HG03064 (cell line): ENCODE measurements around the gene SLCO2A1.

Experiments
- ATAC-seq: cut with Tn5 transposase; IDR thresholded peaks from one replicate; pipeline ENCODE4 v1.9.1; 2021; ENCODE audit warnings: low read depth; ENCODE audit not compliant: unreplicated experiment

The SLCO2A1 gene

DNA sequence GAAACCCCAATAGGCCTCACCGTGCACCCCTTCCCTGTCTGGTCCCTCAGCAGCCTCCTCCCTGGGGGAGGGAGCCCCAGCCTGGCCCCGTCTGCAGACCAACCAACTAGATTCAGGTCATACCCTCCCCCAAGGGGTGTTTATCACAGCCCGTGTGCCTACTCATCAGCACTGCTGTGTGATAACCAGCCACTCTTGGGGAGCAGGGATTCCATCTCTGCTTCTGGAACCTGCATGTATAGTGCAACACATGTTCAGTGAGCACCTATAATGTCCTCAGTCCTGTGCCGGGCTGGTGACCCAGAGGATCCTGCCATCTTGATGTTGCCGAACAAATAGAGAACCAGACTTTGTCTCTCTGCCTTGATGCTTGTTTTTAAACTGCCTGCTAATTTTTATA, 6.6 kb upstream of the SLCO2A1 start:
- no peak for ATAC-seq

DNA sequence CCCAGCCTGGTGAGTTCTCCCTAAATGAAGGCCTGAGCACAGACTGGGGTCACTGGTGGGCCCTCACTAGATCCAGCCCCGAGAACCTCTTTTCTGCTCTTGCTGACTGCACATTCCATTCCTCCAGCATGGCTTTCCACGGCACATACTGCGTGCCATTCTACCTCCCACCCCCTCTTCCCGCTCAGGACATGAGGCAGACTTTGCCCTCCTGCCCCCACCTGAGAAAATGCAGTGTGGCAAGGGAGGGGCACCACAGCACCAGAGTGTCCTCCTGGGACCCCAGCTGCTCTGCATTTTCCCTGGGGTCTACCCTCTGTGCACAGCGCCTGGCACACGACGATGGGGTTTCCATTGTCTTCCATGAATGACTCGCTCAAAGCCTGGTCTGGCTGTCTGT, 6.1 kb upstream of the SLCO2A1 start:
- no peak for ATAC-seq

DNA sequence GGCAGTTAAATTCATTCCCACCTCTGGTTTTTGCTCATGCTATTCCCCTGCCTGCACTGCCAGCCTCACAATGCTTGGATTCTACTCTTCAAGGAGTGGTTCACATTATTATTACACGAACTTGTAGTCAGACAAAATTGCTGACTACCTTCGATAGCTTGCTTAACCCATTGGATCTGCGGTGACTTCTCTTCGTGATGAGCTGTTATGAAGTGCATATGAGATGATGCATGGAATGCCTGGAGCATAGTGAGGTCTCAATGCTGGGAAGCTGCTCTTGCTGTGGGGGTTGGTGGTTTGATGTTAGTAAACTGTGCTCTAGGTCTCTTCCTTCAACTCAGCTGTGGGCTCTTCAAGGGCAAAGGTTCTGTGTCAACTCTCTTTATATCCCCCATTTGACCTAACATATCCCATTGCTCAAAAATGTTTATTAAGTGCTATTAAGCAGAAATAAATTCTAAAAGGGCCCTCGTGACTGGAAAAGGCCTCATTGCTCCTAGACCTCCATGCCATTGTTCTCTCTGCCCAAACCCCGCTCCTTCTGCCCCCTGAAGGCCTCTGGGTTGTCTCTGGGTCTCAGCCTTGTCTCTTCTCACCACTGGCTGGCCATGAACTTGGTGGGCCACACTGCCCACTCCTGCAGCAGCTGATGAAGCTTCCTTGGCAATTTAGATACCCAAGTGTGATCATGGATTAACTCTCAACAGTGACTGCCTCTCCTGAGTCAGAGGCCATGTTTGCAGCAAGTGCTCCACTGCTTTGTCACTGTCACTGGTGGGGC, 4.5 kb upstream of the SLCO2A1 start:
- ATAC-seq = no peak

DNA sequence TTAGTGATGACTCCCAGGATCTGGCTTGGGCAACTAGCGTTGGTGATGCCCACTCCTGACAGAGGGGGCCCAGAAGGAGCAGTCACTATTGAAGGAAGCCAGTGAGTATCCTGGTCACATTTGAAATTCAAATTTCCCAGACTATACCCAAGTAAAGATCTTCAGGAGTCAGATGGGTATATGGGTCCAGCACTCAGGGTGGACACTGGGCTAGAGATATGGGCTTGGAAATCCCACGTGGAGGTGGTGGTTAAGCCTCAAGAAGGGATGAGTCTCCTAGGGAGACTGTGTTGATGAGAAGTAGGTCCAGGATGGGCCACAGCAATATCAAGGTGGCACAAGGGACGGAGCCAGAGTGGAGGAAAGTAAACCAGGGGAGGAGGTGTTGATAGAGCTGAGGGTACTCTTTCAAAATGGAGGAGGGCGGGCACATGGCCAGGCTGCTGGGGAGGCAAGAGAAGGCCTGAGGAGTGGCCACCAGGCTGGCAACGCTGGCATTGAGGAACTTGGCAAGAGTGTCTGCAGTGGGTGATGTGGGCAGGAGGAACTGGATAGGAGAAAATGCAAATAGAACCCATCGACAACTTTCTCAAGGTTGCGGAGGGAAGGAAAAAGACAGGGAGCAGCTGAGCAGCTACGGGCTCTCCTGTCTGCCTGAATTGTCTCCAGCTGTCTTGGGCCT, 3.7 kb upstream of the SLCO2A1 start:
- ATAC-seq = no peak

DNA sequence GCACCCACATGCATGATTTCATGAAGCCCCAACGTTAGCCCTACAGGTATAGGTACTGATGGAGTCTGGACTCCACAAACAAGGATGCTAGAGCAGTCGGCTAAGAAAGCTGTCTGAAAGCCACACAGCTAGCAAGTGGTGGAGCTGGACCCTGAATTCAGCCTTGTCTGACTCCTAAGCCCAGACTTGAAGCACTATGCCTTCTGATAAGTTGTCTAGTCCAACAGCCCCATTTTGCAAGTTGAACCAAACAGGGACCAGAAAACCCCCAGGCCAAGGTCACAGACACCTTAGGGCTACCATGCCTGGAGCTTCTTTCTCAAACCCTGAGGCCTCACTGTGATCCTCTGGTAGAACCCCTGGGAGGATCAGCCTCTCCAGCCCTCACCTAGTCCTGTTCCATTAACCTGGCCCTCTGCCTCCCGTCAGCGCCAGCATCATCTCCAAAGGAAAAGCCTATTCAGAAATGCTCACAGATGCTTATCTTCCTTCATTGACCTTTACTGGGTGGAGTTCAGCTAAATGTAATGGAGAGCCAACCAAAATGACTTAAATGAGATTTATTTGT, 1.7 kb upstream of the SLCO2A1 start:
- ATAC-seq = no peak

DNA sequence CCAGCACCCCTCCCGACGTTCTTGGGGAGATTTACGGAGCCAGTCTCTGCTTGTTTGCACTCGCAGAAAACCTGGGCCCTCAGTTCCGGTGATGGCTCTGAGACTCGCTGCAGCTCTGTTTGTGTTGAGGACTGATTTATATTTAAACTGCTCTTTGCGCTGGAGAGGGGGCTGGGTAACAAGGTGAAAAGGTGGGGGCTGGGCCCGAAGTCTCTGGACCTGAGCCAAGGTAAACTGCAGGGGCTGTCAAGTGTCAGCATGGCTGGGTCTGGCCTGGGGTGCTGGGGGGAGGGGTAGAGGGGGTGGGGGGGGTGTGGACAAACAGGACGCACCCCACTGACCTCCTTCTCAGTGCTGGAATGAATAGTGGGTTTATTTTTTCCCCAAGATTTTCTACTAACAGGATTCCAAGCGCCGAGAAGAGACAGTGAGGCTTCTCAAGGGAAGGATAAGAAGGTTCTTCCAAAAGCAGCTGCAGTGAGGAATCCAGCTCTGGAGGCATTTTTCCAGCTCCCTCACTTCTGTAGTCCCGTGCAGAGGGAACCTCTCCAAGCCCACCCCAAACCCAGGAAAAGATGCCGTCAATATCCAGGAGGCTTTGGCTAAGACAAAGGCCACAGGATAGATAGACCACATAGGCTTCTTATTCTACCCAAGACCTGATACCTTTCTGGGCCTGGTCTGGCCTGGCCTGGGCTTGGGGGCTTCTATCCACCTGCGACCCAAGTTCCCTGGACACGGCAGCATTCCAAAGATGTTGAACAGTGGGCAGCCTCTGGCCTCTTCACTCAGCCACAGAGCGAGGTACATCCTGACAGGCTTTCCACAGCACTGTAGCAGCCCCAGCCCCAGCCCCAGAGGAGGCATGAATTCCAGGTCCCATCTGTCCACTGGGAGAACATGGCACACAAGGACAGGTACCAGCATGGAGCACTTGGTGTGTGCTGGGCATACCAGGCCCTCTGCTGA, 938 bp upstream of the SLCO2A1 start:
- no peak for ATAC-seq

DNA sequence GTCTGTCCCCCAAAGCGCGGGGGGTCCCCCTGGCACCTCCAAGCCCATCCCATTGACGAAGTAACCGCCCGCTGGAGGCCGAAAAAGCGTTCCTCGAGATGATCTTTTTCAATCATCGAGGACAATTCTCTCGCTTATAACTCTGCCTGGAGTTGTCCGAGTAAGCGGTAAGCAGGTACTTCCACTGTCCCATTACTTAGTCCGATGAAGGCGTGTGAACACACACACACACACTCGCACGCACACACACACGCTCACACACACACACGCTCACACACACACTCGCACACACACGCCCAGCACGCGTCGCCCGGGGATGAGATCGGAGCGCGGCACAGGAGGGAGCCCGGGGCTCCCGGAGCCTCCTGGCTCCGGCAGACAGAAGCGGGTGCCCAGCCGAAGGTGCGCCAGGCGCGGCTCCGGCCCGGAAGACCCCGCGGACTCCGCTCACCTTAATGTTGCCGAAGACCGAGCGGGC, 430 bp downstream of the SLCO2A1 start:
- no peak for ATAC-seq

DNA sequence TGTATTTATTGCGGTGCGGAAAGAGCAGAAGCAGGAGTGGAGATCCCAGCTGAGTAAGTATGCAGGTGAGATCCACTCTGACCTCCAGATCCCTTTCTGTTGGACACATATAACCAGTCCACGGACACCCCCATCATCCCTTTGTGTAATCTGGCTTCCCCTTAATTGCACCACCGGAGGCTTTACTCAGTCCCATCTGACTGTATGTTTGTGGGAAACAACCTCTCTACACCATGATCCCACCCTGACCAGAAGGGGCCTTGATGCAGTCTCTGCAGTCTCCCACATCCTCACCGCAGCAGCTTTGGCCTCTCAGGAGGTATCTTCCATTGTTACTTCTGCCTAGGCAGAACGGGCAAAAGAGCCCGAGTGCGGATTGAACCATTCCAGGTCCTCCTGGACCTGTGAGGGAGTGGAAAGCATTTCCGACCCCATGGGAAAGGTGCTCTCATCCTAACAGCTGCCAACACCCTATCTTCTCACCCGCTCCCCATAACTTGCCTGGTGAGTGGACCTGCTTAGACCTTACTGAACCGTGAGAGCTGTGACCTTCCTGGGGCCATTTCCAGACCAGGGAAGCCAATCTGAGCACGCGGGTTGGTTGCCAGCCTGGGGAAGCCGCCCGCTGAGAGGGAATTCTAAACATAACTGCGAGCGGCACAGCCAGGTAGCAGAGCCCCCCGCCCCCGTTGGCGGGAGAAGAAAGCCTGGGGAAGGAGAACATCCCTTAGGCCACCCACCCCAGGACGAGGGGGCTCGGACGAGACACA, 1.1 kb downstream of the SLCO2A1 start:
- ATAC-seq = no peak

DNA sequence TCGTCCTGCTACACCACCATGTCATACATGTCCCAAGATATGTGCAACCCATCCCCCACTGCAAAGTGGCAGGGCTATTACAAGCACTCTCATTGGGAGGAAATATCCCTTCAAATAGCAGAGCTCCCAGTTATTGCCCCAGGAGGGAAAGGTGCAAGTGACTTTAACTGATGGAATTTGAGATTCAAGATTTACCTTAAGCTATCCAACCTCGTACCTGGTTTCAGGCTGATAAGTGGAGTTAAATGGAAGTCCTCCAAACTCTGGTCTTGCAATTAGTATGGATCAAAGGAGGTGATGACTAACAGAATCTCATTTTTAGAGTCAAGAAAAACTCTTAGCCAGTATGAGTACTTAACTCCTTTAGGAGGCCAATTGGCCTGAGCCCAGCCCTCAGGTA, 2.1 kb downstream of the SLCO2A1 start:
- ATAC-seq = no peak

DNA sequence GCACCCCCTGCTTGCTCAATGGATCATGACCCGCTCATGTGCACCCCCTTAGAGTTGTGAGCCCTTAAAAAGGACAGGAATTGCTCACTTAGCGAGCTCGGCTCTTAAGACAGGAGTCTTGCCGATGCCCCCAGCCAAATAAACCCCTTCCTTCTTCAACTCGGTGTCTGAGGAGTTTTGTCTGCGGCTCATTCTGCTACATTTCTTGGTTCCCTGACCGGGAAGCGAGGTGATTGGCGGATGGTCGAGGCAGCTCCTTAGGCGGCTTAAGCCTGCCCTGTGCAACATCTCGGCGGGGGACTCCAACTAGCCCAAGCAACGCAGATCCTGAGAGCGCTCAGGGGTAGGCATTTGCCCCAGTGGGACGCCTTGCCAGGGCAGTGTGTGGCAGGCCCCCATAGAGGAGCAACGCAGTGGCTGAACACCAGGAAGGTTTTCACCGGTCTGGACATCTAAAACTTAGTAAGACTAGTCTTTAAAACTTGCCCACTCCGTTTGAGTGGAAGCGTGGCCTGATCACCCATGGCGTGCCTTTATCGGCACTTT, 9.5 kb downstream of the SLCO2A1 start:
- ATAC-seq = no peak

DNA sequence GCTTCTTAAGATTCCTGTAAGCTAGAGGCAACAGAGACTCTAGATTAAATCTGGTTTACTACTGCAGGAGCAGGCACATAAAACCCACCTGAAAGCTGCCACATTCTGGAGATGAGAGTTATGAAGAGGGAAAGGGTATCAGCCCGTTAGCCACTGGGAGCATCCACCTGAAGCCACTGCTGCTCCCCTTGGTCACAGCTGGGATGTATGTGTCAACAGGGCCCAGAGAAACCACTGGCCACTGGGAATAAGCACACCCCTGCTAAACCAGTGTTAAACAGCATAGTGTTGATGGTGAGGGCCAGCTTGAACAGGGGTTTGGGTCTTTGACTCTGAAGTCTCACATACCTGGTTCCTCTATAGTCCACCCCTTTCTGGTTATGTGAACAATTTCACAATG, 10.9 kb downstream of the SLCO2A1 start:
- ATAC-seq = no peak

DNA sequence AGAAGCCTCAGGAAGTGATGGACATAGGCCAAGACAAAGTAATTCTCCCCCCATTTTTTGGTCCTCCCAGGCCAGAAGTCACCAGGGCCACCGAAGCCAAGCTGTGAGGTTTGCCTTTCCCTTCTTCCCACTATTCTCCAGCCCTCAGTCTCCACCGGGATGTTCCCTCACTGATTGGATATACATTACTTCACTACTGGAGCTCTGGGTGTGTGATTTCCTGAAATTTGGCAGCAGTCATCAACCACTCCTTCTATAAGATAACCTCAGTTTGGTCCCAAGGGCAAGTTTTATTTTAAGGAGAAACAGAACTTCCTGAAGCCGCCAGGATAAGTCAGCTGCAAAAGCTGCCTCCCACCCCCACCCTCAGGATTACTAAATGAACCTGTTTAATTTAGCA, 11.3 kb downstream of the SLCO2A1 start:
- no peak for ATAC-seq

DNA sequence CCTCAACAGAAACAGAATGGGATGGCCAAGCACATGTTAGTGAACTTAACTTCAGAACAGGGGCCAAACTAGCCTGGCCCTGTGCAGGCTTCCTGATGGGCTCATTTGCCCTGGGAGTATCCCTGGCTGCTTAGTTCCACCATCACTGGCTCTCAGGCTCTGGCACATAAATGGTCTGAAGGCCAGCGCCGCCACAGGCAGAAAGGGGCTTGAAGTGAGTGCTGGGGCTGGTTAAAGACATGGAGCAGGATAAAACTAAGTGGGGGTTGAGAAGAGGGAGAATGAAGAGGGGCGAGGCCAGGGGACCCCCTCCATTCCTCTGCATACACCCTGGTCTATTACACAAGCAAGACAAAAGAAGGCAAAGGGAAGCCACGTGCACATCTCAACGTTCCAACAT, 12.2 kb downstream of the SLCO2A1 start:
- ATAC-seq = no peak

DNA sequence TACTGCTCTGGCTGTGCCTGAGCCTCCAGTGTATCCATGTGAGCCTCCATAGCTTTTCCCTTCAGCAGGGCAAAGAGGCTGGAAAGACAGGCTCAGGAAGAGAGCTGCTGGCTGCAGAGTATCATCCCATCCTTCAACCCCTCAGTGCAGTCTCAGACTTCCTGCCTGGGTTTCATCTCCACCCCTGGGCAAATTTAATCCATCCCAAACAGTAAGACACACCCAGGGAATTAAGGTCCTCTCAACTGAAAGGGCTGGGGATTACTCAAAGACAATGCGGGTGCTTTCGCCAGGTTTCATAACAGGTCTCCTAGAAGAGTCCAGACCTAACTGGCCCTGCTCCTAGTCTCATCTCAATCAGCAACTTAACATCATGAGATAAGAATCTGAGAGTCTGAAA, 15.5 kb downstream of the SLCO2A1 start:
- no peak for ATAC-seq

DNA sequence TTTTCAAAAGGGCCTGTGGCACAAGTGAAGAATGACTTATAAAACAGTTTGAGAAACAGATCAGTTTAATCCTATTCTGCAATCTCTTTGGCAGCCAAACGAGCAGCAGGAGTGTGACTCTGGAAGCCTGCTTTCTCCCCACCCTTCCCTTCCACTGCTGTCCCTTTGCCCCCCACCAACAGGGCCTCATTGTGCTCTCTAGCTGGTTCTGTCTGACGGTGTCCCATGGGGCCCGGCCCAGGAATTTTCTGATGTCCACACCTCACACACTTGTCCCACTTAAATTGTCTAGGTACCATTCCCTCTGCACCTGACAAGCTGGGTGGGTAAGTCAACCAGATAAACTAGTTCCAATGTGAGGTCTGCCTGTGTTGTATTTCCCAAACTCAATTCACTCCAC, 16.4 kb downstream of the SLCO2A1 start:
- no peak for ATAC-seq

DNA sequence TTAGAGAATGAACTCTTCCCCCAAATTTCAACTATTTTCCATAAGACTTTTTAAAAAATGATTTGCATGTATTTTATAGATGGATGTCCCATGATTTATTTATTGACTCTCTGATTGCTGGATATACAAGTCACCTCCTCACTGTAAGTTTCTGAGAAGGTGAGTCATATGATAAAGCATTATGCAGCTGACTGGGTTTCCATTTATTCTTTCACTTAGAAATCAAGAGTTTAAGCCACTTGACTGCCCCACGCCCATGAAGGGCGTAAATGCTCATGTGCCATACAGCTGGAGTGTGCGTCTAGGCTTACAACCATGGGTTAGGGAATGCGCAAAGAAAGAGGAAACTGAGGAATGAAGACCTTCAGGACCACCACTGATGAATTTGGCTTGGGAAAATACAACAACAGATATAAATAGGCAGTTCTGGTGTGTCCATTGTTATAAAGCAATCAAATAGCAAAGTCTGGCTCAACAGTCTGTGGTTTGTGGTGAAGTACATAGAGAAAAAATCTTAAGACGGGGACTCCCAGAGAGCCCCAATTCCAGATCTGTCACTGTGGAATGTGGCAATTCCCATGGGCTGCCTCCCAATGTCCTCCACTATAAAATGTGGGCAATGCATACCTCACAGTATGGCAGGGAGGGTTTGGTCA, 20.3 kb downstream of the SLCO2A1 start:
- no peak for ATAC-seq

DNA sequence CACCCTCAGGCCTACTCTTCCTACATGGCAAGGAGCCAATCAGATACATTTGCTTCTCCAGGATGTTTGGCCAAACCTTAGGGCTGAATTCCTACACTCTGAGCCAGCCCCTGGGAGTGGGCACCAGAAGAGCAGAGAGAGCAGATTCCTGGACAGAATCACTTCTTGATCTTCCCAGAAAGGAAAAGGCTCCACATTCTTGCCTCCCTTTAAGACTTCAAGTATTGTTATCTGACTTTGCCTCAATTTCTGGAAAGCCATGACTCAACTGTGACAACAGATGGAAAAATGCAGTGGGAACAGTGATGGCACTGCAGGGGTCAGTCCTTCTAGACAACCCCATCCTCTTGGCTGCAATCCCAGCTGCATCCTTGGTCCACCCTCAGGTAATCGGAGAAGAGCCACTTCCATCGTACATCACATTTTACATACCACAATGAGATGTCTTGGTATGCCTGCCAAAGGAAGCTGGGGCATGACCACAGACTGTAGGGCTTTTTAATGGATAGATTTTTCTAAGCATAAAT, 21.0 kb downstream of the SLCO2A1 start:
- ATAC-seq = no peak

DNA sequence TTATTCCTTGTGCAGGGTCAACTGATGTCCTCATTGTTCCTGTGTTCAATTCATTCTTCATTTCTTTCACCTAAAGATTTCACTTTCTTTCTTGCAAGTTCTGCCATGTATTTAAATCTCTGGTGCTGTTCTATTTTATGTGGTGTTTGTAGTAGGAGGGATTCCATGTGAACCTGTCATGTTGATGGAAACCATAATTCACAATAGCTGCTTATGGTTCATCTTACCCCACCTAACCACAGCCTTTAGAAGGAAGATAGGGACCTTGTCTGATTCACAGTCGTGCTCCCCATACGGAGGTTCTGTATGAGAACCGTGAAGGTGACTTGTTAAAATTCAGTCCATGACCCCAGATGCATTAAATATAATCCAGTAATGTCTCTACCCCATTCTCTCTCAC, 21.9 kb downstream of the SLCO2A1 start:
- ATAC-seq = no peak

DNA sequence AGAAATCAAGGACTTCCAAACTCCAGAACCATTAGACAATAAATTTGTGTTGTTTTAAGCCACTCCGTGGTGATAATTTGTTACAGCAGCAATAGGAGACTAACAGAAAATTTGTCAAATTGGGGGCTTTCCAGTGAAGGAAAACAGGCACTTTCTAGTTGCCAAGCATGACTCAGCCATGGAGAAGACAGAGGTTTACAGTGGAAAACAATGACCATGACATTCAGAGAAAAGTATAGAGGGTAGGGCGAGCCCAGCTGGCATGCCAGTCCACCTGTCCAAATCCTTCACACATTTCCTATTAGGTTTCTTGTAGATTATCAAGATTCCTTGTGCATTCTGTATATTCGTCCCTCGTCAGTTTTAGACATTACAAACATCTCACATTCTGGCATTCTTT, 24.9 kb downstream of the SLCO2A1 start:
- no peak for ATAC-seq
